Prostate gland (tissue), 2 donors: Measurements from ENCODE around the gene ANKS3.

Source experiments
- CTCF ChIP-seq, 4 experiments: fragments of 200-600 bp in 2 of 4; fragments of 450-650 bp in 2 of 4; sonication (generic) in 2 of 4; IDR thresholded peaks; 1 replicate in 3 of 4; 2 replicates in 1 of 4; pipeline ENCODE4 v1.5.1; 2016 to 2019; ENCODE audit warnings: antibody characterized with exemption in 4 of 4, mild to moderate bottlenecking in 2 of 4, moderate library complexity in 2 of 4
- POLR2A ChIP-seq: fragments of 450-650 bp; IDR thresholded peaks from one replicate; pipeline ENCODE4 v1.6.1; 2016; ENCODE audit warnings: antibody characterized with exemption, mild to moderate bottlenecking
- POLR2AphosphoS5 ChIP-seq: sonication (generic); formaldehyde crosslinking; IDR thresholded peaks from one replicate; pipeline ENCODE4 v1.6.1; 2017; ENCODE audit warnings: antibody characterized with exemption

GRCh38 chr16:4687946-4688673 is 46.0 kb downstream of the ANKS3 start:
- TF ChIP-seq CTCF (IDR thresholded peaks at IDR 0.05) (no peak), POLR2A (no peak), POLR2AphosphoS5 (no peak)
